Measurements from ENCODE around the gene GYG1.
A peak's percentile ranks its signal among the peaks of the same experiment; 100 is the strongest.

The GYG1 gene

DNA sequence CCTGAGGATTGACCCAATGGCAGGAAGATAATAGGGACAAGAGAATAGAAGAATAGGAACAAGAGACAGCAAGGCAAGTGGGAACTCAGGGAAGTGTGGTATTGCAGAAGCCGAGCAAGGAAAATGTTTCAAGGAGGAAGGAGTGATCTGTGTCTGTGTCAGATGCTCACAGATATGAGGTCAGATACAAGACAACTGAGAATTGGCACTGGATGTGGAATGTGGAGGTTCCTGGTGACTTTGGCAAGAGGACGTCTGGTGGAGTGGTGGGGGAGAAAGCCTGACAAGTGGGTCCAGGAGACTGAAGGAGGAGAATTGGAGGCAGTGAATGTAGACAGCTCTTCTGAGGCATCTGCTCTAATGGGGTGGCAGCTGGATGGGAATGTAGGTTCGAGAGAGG lies 24.1 kb downstream of the GYG1 start:
- DNase-seq (ENCODE audit: extremely low spot score, insufficient read length, low read depth) (no peak), FAIRE-seq (no peak)

- FAIRE-seq (no peak), DNase-seq (ENCODE audit: extremely low spot score, insufficient read length, low read depth) (no peak)
Observed at GRCh38 chr3:149016242-149016641, 24.9 kb downstream of the GYG1 start.

- DNase-seq (ENCODE audit: extremely low spot score, insufficient read length, low read depth) (no peak), FAIRE-seq (no peak)
Observed at GRCh38 chr3:149016669-149017541, 25.6 kb downstream of the GYG1 start.

DNA sequence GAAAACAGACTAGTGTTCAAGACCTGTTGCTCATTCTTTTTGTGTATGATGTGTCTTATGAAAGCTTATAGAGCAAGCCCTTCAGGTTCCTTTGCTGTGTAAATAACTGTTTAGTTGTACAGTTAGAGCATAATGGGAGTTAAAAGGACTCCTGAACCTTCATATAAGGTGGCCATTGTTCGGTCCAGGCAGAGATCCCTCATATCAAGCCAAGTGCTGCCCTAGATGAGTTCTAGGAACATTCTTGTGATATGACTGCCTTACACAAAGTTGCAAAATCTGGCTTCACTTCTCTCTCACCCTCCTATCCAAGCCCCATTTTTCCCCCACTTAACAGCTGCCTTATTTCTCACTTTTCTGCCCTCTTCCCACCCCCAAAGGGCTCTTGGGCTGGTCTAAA lies 26.9 kb downstream of the GYG1 start:
- FAIRE-seq = no peak
- DNase-seq (ENCODE audit: extremely low spot score, insufficient read length, low read depth) = no peak

GRCh38 chr3:149019580-149019979 lies 28.2 kb downstream of the GYG1 start:
- DNase-seq (ENCODE audit: extremely low spot score, insufficient read length, low read depth) (no peak), FAIRE-seq (no peak)

GRCh38 chr3:149020196-149020838 lies 29.0 kb downstream of the GYG1 start:
- DNase-seq (ENCODE audit: extremely low spot score, insufficient read length, low read depth) = no peak
- no peak for FAIRE-seq

- FAIRE-seq = no peak
Observed at GRCh38 chr3:149020839-149021252, 29.5 kb downstream of the GYG1 start.

GRCh38 chr3:149021830-149022229 lies 30.5 kb downstream of the GYG1 start:
- FAIRE-seq (no peak), DNase-seq (ENCODE audit: extremely low spot score, insufficient read length, low read depth) (no peak)

More at GRCh38 chr3:149020839-149021252, 29.5 kb downstream of the GYG1 start:
- no peak for DNase-seq (ENCODE audit: extremely low spot score, insufficient read length, low read depth)

DNA sequence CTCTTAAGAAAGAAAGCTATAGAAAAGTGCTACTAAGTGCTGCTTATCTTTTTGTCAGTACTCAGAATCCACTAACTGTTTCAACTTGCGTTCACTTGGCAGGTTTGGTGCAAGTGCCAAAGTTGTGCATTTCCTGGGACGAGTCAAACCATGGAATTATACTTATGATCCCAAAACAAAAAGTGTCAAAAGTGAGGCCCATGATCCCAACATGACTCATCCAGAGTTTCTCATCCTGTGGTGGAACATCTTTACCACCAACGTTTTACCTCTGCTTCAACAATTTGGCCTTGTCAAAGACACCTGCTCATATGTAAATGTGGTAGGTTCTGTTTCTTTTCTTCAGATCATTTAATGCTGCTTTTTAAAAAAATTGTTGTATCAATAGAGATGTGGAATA lies 32.6 kb downstream of the GYG1 start:
- DNase-seq (ENCODE audit: extremely low spot score, insufficient read length, low read depth) = no peak
- no peak for FAIRE-seq

DNA sequence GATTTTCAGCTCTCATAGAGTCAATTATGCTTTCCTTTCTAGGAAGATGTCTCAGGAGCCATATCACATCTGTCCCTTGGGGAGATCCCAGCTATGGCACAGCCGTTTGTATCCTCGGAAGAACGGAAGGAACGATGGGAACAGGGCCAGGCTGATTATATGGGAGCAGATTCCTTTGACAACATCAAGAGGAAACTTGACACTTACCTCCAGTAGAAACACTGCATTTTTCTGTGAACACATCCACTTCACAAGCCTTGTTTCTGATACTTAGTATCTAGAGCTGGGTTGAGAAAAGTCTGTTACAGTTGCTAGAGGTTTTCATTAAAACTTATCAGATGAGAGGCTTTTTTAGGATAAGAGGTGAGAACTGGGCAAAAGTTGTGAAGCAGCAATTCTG lies 35.4 kb downstream of the GYG1 start:
- DNase-seq (ENCODE audit: extremely low spot score, insufficient read length, low read depth) = no peak
- peak; percentile 35 for FAIRE-seq

DNA sequence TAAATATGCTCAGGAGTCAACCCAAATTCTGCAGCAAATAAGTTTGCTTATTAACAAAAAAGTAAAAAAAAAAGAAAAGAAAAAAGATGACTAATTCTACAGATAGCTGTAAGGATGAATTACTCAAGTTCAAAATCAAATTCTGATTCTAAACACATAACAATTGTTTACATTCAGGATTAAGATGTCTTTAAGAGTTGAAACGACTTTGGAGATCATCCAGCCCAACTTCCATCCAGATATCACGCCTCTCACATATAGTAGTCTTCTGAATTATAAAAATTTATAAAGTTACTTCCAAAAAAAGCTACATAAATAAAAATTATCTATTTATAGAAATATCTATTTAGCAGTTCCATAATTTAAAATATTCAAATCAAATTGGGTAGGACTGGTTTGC lies 39.8 kb downstream of the GYG1 start:
- FAIRE-seq = no peak
- DNase-seq (ENCODE audit: extremely low spot score, insufficient read length, low read depth) = no peak

- no peak for FAIRE-seq
Observed at GRCh38 chr3:149037684-149038083, 46.3 kb downstream of the GYG1 start.

DNA sequence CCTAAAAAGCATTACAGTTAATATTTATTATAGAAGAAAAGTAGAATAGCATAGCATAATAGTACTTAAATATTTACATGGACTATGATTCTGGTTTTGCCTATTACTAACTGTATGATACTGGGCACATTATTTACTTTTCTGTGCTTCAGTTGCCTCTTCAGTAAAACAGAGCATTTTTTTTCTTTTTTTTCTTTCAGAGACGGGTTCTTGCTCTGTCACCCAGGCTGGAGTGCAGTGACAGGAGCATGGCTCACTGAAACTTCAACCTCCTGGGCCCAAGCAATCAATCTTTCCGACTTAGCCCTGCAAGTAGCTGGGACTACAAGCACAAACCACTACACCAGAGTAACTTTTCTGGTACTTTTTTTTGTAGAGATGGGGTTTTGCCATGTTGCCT lies 47.0 kb downstream of the GYG1 start:
- FAIRE-seq = no peak
- DNase-seq (ENCODE audit: extremely low spot score, insufficient read length, low read depth) = no peak

More at GRCh38 chr3:149037684-149038083, 46.3 kb downstream of the GYG1 start:
- no peak for DNase-seq (ENCODE audit: extremely low spot score, insufficient read length, low read depth)

DNA sequence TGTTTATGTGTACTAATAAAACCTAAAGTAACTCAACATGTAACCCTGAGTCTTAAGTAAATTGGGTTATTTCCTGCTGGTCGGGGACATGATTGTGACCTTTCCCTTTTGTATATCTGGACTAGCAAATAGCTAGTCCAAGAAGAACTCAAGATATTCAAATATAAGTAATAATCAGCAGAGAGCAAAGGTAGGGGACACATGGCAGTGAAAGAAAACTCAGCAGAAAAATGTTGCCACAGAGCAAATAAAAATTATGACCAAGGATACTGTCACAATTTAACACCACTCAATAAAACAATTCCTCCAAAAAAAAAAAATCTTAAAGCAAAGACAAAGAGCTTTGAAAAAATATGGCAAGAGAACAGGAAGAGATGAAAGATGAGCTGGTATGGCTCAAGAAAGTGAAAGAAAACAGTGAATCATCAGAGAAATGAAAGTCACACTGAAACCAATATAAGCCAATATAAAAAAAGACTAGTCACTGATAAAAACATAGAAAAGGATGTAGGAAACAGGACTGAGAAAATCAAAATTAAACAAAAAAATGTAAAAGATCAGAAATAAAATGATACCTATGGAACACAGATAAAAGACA lies 51.5 kb downstream of the GYG1 start:
- DNase-seq (ENCODE audit: extremely low spot score, insufficient read length, low read depth) = peak; percentile 8
- peak; percentile 67 for FAIRE-seq

- FAIRE-seq (no peak), DNase-seq (ENCODE audit: extremely low spot score, insufficient read length, low read depth) (no peak)
Observed at GRCh38 chr3:149044339-149045083, 53.2 kb downstream of the GYG1 start.

GRCh38 chr3:149055575-149055974 lies 64.2 kb downstream of the GYG1 start:
- no peak for DNase-seq (ENCODE audit: extremely low spot score, insufficient read length, low read depth)
- no peak for FAIRE-seq

DNA sequence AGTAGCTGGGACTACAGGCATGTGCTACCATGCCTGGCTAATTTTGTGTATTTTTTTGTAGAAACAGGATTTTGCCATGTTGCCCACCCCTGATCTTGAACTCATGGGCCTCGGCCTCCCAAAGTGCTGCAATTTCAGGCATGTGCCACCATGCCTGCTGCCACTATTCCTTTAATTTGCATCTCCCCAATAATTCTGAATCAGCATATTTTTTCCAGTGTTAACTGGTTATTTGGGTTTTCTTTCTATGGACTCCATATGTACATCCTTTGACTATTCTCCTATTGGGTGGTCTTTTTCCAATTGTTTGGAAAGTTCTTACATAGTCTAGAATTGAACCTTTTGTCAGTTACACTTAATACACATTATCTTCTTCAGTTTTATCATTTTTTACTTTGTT lies 66.9 kb downstream of the GYG1 start:
- DNase-seq (ENCODE audit: extremely low spot score, insufficient read length, low read depth) = no peak
- FAIRE-seq = no peak

DNA sequence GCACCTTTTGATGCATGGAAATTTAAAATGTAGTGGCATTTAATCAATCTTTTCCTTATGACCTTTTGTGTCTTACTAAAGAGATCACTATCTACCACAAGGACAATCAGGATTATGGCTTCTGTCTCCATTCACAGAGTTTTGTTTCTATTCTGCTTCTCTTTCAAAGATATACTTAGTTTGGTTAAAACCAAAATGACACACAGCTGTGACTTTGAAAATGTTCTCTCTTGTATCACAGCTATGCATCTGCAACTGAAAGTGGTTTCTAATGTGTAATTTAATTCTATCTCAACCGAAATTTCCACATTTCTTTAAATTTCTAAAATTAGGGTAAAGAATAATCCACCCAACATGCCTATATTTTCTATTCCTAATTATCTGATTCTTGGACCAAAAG lies 67.3 kb downstream of the GYG1 start:
- DNase-seq (ENCODE audit: extremely low spot score, insufficient read length, low read depth) = no peak
- FAIRE-seq = no peak

DNA sequence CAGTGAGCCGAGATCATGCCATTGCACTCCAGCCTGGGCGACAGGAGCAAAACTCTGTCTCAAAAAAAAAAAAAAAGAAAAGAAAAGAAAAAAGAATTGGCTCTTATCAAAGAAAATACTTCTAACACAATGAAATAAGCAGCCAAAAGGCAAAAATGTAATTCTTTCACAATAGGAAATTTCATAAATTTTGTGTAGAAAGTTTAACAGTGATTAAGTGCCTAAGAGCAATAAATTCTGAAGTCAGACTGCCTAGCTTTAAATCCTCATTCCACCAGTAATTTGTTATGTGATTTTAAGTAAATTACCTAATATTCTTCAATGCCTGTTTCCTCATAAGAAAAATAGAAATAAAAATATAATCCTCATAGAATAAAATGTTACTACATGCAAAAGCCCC lies 70.4 kb downstream of the GYG1 start:
- no peak for DNase-seq (ENCODE audit: extremely low spot score, insufficient read length, low read depth)
- no peak for FAIRE-seq

DNA sequence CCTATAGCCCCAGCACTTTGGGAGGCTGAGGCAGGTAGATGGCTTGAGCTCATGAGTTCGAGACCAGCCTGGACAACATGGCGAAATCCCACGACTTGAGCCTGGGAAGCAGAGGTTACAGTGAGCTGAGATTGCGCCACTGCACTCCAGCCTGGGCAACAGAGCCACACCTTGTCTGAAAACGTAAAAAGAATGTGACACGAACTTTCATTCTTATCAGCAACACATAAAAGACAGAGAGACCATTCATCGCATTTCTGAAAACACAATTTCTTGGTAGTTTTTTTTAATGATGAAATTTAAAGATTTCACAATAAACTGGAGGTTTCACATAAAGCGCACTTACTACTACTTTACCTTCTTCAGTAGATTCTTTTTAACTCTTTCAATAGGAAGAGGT lies 76.5 kb downstream of the GYG1 start:
- FAIRE-seq (no peak), DNase-seq (ENCODE audit: extremely low spot score, insufficient read length, low read depth) (no peak)

Data from GM18507 (cell line).